SH-SY5Y (cell line): ENCODE data around the gene GPR55.

ENCODE experiments used
- GATA2 ChIP-seq: IDR thresholded peaks from 2 replicates; pipeline ENCODE4 v1.6.1; 2011; ENCODE audit warnings: mild to moderate bottlenecking, low read depth, low read length
- GATA3 ChIP-seq: IDR thresholded peaks from 2 replicates; pipeline ENCODE4 v1.6.1; 2011; ENCODE audit warnings: low read depth, mild to moderate bottlenecking, low read length, moderate library complexity

The GPR55 gene

DNA sequence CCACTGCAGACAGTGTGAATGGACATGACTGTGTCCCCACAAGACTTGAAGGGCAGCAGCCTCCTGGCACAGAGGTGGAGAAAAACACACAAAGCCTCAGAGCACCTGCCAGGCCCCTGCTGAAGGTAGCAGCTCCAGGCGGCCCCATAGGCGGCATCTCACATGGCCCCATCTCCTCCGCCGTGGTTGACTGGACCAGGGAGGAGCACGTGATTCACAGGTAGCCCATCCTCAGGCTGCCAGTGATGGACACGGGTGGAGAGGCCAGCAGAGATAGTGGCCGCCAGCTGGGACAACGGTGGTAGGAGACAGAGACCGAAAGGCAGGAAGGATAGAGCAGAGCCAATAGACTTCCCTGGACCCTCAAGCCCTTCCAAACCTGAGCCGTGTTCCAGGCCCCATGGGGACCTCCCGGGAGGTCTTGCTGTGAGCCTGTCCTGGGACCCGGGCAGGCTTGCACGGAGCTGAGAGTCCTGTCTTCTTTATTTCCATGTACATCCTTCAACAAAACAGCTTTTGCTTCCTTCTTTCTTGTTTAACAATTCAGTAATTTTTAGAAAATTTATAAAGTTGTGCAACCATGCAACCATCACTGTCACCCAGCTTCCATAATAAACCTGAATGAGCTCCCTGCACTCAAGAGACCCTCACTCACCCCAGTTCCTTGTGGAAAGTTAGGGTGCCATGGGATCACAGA lies 26.9 kb downstream of the GPR55 start:
- TF ChIP-seq GATA3 (no peak), GATA2 (no peak)

DNA sequence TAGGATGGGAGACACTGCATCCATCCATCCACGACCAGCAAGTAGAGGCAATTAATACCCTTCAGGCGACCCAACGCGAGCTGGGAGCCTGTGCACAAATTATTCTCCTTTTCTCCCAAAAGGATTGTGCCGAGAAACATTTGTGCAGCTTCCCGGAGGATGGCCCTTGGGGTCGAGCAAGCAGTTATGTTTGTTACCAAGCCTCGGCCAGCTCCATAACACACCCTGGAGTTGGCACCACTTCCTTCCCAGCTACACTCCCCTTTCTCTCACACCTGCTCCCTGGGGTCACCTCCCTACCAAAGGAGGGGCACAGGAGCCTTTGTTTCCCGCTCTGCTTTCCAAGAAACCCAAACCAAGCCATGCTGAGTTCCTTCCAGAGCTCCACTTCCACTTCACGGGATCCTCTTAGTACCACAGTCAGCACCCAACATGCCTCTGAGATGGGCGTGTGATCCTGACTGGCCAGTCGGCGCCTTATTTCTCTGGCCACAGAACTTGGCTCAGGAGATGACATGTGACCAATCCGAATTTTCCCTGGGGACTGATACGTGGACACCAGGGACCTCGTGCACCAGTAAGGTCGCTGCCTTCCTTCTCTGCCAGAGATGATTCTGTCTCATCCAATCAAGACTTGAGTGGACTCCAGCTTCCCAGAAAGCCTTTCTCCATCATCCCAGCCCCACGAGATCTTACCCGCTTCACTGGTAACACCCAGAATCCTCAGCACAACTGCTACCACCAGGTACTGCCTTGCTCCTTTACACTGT lies 28.5 kb downstream of the GPR55 start:
- TF ChIP-seq GATA2 (no peak), GATA3 (no peak)

DNA sequence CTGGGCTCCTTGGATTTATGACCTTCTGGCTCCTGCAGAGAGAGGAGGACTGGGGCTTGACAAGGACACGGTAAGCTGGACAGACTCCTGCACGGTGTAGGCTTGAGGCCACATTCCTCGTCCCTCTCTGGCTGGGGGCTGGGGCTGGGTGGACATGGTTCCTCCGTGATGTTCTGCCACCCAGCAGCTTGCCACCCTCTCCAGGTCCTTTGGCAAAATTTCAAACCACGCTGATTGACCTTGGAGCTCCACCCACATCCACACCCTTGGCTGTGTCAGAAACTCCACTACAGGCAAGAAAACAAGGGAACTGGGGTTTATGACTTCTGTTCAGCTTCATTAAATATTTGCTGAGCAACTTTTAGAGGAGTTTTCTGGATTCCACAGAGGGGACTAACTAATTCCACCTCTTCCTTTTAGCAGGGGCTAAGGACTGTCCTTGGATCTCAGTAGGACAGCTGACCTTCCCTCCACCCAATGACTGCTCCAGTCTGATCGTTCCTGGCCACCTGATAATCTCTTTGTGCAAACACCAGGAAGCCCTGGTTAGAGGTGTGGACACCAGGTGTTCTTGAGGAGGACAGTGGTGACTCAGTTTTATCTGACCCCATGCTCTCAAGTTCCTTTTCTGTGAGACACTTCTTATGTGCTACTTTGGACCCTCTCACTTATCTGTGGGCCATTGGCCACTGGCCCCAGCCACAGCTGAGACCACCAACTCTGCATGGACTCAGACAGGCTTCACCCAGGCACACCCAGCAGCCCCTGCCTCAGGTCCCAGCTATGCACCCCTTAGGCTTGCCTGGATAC lies 29.3 kb downstream of the GPR55 start:
- no peak for TF ChIP-seq GATA2
- TF ChIP-seq GATA3 = no peak

DNA sequence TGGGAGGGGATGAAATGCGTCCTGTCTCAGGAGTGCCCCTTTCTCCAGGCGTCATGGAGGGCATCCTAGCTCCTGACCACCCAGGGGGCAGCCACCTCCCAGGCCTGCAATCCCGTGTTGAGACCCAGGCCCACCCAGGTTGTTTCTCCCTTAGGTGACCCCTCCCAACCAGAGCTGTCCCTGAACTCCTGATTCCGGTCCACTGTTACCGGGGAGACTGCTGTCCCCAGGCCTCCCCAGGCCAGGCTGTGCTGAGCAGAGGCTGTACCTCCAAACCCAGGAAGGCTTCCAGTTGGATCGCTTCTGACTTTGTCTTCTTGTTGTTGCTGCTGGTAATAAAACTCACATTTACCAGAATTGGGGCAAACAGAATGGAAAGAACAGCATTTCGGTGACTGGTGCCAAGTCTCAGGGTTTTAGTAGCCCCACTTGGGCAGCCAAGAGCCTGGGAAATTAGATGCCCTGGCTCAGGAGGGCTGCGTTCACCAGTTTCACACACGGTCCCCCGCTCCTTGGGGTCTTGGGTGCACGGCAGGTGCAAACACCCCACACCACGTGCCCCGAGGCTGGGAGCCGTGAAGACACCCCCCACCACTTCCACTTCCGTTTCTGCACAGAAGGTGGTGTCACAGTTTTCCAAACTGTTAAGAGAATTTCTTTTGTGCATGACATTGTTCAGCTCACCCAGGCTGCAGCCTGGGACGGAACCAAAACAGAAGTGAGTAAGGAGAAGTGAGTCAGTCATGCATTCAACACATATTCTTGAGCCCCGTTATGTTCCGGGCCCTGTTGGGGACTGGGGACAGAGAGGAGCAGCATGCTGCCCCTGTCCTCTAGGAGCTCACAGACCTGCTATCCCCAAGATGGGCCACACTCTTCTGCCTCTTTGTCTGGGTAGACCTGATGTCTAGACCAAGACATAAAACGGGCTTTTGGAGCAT lies 30.9 kb downstream of the GPR55 start:
- TF ChIP-seq GATA3 (no peak), GATA2 (no peak)

DNA sequence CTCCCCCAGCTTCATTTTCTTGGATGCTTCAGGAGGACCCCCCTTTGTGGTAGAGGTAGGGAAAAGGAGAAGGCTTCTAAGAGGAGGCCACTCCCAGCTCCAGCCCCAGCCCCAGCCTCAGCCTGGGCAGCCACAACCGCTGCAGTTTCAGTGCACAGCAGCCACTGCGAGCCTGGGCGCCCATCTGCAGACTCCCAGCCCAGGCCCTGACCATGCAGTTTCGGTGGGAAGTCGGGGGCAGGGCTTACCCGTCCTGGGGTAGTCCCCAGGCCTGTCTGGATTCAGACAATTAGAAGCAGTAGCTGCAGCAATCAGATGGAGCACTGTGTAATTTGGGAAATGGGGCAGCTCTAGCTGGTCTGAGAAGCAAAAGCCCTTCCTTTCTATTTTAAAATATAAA lies 31.7 kb downstream of the GPR55 start:
- no peak for TF ChIP-seq GATA2
- no peak for TF ChIP-seq GATA3

DNA sequence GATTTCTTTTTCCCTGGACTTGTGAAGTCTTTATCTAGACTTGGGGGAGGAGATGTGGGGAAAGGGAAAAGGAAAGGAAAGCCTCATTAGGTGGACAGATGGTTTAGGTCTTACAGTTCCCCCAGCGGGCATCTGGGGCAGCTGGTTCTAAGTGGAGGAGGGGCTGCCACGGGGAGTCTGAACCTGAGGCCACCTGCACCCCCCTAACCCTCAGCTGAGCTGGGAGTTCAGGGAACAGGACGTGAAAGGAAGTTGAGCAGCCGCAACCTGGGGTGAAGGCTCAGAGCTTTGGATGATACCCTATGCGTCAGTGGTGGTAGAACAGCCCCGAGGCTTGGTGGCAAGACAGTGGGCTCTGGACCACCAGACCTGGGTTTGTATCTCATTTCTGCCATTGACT lies 33.5 kb downstream of the GPR55 start:
- TF ChIP-seq GATA2 (no peak), GATA3 (no peak)

DNA sequence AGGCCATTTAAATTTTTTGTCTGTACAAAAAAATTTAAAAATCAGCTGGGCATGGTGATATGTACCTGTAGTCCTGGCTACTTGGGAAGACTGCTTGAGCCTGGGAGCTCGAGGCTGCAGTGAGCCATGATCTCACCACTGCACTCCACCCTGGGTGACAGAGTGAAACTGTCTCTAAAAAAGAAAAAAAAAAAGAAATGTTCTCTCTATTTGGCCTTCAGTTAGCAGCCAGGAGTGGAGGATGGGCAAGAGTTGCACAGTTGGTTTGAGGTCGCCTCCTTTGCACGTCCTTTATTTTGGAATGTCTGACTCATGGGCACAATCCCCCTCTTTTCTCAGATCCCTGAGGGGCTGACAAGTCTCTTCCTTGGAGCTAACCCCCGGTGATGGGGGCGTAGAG lies 34.0 kb downstream of the GPR55 start:
- TF ChIP-seq GATA2 (no peak), GATA3 (no peak)

DNA sequence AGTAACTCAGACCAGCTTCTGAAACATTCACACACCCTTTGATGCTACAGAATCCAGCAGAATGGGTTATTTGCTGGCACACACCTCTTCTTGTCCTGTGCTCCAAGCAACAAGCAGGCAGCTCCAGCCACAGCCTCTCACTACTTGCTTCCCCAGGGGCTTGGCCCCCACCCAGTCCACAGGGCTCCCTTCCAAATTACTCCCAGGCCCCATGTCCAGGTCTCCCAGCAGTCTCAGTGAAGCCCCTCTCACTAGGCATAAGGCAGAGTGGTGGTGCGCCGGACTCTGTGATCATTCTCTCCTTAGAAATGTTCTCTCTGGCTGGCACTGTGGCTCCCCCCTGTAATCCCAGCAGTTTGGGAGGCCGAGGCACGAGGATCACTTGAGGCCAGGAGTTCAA lies 34.4 kb downstream of the GPR55 start:
- TF ChIP-seq GATA2 = no peak
- TF ChIP-seq GATA3 = no peak

DNA sequence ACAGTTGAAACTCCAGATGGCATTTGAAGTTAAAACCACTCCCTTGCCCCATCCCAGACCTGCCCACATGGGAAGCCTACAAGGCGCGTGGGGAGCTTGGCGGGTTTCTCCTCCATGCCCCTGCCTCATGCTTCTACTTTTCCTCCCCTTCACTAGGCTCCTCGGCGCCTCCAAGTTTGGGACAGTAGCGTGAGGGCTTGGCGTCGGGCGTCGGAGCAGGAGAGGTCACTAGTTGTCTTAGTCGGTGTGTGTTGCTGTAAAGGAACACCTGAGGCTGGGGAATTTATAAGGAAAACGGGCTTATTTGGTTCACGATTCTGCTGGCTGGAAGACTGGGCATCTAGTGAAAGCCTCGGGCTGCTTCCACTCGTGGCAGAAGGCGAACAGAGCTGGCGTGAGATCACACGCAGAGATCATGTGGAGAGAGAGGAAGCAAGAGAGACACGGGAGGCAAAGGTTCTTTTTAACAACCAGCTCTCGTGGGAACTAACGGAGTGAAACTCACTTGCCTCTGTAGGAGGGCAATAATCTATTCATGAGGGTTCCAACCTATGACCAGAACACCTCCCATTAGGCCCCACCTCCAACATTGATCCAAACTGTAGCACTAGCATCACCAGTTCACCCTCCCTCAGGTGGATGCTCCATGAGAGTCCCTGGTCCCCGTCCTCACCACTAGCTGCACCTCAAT lies 35.0 kb downstream of the GPR55 start:
- TF ChIP-seq GATA2 (no peak), GATA3 (no peak)

DNA sequence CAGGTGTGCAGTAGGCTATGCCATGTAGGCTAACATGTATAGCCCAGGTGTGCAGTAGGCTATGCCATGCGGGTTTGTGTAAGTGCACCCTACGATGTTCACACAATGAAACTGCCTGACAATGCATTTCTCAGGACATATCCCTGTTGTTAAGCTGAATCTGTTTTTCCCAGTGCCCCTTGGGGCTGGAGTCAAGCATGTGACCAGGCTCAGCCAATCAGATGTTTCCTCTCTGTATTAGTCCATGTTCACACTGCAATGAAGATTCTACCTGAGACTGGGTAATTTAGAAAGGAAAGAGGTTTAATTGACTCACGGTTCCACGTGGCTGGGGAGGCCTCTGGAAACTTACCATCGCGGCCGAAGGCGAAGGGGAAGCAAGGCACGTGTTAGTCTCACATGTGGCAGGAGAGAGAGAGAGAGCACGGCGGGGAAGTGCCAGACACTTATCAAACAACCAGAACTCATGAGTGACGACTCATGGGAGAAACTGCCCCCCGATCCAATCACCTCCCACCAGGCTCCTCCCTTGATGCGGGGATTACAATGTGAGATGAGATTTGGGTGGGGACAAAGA lies 36.1 kb downstream of the GPR55 start:
- TF ChIP-seq GATA3 = no peak
- no peak for TF ChIP-seq GATA2

DNA sequence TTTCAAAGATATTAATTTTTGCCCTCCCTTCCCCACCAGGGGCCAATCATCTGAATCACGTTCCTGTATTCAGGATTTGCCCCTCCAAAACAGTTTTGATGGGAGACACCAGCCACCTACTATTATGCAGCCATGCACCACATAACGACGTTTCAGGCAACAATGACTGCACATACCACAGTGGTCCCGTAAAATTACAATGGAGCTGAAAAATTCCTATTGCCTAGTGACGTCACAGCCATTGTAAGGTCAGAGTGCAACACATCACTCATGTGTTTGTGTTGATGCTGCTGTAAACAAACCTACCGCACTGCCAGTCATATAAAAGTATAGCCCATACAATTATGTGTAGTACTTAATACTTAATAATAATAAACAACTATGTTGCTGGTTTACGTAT lies 37.7 kb downstream of the GPR55 start:
- TF ChIP-seq GATA3 = no peak
- no peak for TF ChIP-seq GATA2

DNA sequence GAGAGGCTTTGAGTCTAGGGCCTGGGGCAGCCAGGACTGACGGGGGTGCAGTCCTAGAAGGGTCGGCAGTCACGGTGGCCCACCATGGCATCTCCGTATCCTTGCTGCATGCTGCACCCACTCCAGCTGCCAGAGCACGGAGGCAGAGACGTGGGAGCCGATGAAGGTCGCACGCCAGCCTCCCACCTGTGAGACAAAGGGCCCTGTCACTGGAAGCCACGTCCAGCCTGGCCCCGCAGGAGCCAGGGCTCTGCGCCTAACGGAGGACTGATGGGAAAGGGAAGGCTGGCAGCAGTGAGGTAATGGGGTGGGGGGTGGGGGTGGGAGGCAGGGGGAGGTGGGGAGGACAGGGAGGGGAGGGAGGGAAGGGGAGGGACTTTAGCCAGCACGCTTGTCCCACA lies 38.4 kb downstream of the GPR55 start:
- TF ChIP-seq GATA3 (no peak), GATA2 (no peak)

DNA sequence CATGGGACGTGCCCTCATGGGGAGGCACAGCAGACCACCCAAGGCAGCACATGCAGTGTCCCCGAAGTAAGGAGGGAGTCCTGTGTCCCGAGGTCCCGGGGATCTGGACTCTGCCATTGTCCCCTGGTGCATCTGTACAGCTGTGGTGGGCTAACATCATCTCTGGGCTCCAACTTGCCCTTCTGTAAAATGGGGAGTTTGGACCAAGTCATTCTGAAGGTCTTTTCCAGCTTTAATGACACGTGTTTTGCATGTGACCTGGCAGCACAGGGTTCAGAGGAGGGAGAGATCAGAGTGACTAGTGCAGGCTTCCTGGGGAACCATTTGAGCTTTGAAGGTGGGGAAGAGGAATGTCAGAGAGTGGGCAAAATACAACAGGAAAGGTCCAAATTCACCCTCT lies 38.8 kb downstream of the GPR55 start:
- TF ChIP-seq GATA3 = no peak
- no peak for TF ChIP-seq GATA2

DNA sequence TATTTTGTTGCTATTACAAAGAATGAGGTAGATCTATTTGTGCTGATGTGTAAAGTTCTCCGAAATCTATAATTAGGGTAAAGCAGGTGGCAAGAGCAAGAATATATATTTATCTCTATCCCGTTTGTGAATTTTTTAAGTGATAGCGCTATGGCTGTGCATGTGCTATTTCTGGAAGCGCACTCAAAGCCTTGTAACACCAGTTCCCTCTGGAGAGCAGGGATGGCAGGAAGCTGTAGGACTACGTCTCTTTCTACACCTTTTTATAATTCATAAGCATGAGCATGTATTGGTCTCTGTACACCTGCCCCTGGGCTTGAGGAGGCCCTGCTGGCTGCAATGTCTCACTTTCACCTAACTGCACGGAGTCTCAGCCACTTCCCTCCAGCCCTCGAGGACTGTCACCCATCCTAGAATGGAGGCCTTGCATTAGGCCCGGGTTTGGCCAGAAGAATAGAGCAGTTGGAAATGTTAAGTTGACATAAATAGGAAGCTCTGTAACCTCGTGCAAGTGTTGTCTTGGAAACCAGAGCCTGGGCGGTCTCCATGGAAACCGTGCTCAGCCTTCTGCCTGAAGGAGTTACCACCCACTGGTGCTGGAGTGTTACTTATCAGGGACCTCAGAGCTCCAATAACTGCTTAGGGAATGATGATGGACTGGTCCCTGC lies 39.4 kb downstream of the GPR55 start:
- TF ChIP-seq GATA2 (no peak), GATA3 (no peak)
